ENCODE measurements around the gene CACNB4.

The CACNB4 gene

GRCh38 chr2:151851761-151852160 lies 247.1 kb downstream of the CACNB4 start:
- DNase-seq = no peak

GRCh38 chr2:151849413-151850010 lies 249.3 kb downstream of the CACNB4 start:
- DNase-seq = no peak

GRCh38 chr2:151845884-151846283 lies 253.0 kb downstream of the CACNB4 start:
- no peak for DNase-seq

GRCh38 chr2:151845481-151845880 lies 253.4 kb downstream of the CACNB4 start:
- no peak for DNase-seq

GRCh38 chr2:151844211-151844896 lies 254.5 kb downstream of the CACNB4 start:
- DNase-seq = peak; percentile 24 to 72 (median 50)

GRCh38 chr2:151843691-151844061 lies 255.2 kb downstream of the CACNB4 start:
- DNase-seq = no peak

GRCh38 chr2:151842830-151843690 lies 255.8 kb downstream of the CACNB4 start:
- no peak for DNase-seq

- DNase-seq = no peak
These were observed 257.8 kb downstream of the CACNB4 start for GRCh38 chr2:151841047-151841424.

- DNase-seq = peak; percentile 23 to 86 (median 72)
These were observed 258.4 kb downstream of the CACNB4 start for GRCh38 chr2:151840216-151841046.

GRCh38 chr2:151837926-151838325 lies 260.9 kb downstream of the CACNB4 start:
- no peak for DNase-seq

GRCh38 chr2:151833984-151834383 lies 264.9 kb downstream of the CACNB4 start:
- DNase-seq = peak; percentile 25 to 68 (median 50)

- no peak for DNase-seq
These were observed 267.9 kb downstream of the CACNB4 start for GRCh38 chr2:151830961-151831360.

- DNase-seq = no peak
These were observed 269.9 kb downstream of the CACNB4 start for GRCh38 chr2:151828890-151829324.

- peak; percentile 98 to 99 (median 98) for DNase-seq
These were observed 270.5 kb downstream of the CACNB4 start, which contains the start of gene ARL5A for GRCh38 chr2:151828143-151828889. Gene ARL5A (minus strand): TSS chr2:151828421. CDS start chr2:151828176, 245 bp downstream.

GRCh38 chr2:151827564-151828142 lies 271.2 kb downstream of the CACNB4 start:
- DNase-seq = peak; percentile 26 to 46 (median 33)

GRCh38 chr2:151826737-151827157 lies 272.1 kb downstream of the CACNB4 start:
- peak; percentile 41 to 85 (median 59) for DNase-seq

- DNase-seq = no peak
These were observed 274.0 kb downstream of the CACNB4 start for GRCh38 chr2:151824886-151825285.

GRCh38 chr2:151823651-151824050 lies 275.2 kb downstream of the CACNB4 start:
- no peak for DNase-seq

- DNase-seq = no peak
These were observed 278.9 kb downstream of the CACNB4 start for GRCh38 chr2:151819920-151820319.

- DNase-seq = no peak
These were observed 280.9 kb downstream of the CACNB4 start for GRCh38 chr2:151817929-151818328.

GRCh38 chr2:151816843-151817242 lies 282.0 kb downstream of the CACNB4 start:
- no peak for DNase-seq

Measured in suppressor macrophage (primary cell).